Activated naive CD4-positive, alpha-beta T cell treated with anti-CD3 and anti-CD28 coated beads for 36 hours (primary cell): ENCODE measurements around the gene SLC44A1. TPM values are rescaled to one million over a fixed set of nuclear protein-coding genes. Genes with fewer than 3 reads are reported as not detected.
"Not testable (repeated sequence)": the region's sequence is repeated elsewhere in the genome, so short reads cannot be mapped to it uniquely, and the experiment has no call there.

ENCODE experiments used
- CTCF ChIA-PET: fragments of 350-600 bp; sonication (Branson Sonifier 250); formaldehyde crosslinking; loops from one replicate; lab custom pipeline; 2021; ENCODE audit warnings: antibody characterized with exemption; lab: Charles Lee
- DNase-seq: peaks from one replicate; pipeline ENCODE4 v3.0.0-alpha.2; 2020
- H3K27ac Mint-ChIP-seq: one replicate; pipeline ENCODE4 v1.8.0; 2021; ENCODE audit warnings: mild to moderate bottlenecking, mixed read lengths
- H3K27me3 Mint-ChIP-seq: one replicate; pipeline ENCODE4 v1.8.0; 2021; ENCODE audit warnings: low read depth, mixed read lengths
- H3K36me3 Mint-ChIP-seq: one replicate; pipeline ENCODE4 v1.8.0; 2021; ENCODE audit warnings: low read depth, mixed read lengths
- H3K4me1 Mint-ChIP-seq: one replicate; pipeline ENCODE4 v1.8.0; 2021; ENCODE audit warnings: low read depth, mixed read lengths
- H3K4me3 Mint-ChIP-seq: one replicate; pipeline ENCODE4 v1.8.0; 2021; ENCODE audit warnings: mild to moderate bottlenecking, moderate library complexity, mixed read lengths
- H3K9me3 Mint-ChIP-seq: one replicate; pipeline ENCODE4 v1.8.0; 2021; ENCODE audit warnings: mixed read lengths
- intact Hi-C: fragments of 100-400 bp; cut with micrococcal nuclease; formaldehyde crosslinking; loops from one replicate; pipeline ENCODE4 v1.15.1; 2023
- total RNA-seq, 2 experiments: library from RNA; stranded (reverse); gene quantifications; one replicate each; pipeline ENCODE4 v1.2.3, GENCODE V29; 2021

SLC44A1 gene
- total RNA-seq, 2 experiments from 2014 or later: 17.6 to 18.6 TPM

DNA sequence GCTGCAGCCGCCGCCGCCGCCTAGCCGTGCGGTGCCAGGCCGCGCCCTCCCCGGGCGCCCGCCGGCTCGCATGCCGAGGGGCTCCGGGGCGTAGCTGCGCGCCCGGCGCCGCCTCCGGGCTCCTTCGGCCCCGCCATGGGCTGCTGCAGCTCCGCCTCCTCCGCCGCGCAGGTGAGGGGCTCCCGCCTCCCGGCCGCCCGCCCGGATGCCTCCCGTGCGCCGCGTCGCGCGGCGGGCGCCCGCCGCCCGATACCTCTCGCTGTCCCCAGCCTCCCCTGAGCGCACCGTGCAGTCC is 230 bp downstream of the SLC44A1 start:
- peaks cover 12% of the 10 kb centered on the region for H3K27me3 Mint-ChIP-seq
- H3K9me3 Mint-ChIP-seq: no peaks in the 10 kb centered on the region
- intact Hi-C loops: loop anchor here (1.0 to 5.0 kb wide), 16 partner anchors 20 to 1150 kb away; partner anchors contain the start of genes FSD1L, NIPSNAP3A, NIPSNAP3B and SMC2
- H3K36me3 Mint-ChIP-seq: no peaks in the 10 kb centered on the region
- no peak for DNase-seq
- CTCF ChIA-PET: interaction anchor here (0.7 to 1.5 kb wide), 7 partner anchors 10 to 318 kb away, joined by 3 to 7 read pairs (median 3); no protein-coding TSS in a partner anchor
- peaks cover 15% of the 10 kb centered on the region for H3K4me1 Mint-ChIP-seq
- peak overlapping the region; percentile 83 for H3K4me3 Mint-ChIP-seq
- no peak overlapping the region for H3K27ac Mint-ChIP-seq

DNA sequence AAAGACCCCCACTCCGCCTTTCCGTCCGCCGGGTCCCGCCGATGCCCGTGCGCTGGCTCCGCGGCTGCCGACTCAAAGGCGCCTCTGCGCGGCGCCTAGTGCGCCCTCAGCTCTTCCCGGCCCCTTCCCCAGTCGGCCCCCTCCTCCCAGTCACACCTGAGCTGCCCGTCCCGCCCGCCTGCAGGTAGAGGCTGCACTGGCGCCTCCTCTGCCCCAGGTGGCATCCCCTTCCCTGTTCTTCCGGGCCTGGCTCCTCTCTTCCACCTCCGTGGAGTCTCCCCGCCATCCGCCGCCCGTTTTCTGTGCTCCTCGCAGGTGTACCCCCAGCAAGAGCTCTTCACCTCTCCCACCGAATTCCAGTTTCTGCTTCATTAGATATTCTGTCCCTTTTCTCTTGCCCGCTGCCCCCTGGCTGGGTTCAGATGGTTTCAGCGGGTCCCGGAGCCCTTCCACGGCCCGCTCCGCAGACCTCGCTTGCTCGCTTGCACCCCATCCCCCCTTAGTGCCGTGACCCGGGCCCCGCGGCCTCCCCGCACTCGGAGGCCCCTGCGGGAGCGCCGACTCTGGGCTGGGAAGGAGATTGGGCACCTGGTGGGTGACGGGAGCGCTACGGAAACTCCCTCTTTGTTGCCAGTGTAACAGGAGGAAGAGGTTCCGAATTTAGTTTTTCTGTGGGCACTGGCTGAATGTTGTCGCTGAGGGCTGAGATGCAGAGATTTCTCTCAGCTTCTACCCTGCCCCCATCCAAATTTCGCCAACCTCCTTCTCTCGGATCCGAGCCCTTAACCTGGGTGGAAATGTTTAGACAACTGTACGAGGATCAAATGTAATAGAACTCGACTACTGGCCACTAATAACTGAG is 809 bp downstream of the SLC44A1 start:
- Mint-ChIP-seq H3K27ac (peak overlapping the region; percentile 76), H3K27me3 (peaks cover 12% of the 10 kb centered on the region), H3K36me3 (no peaks in the 10 kb centered on the region), H3K4me3 (peak overlapping the region; percentile 83), H3K4me1 (peaks cover 15% of the 10 kb centered on the region), H3K9me3 (no peaks in the 10 kb centered on the region)
- peak; percentile 69 for DNase-seq
- CTCF ChIA-PET: interaction anchor here (0.7 to 1.5 kb wide), 7 partner anchors 9 to 319 kb away, joined by 3 to 7 read pairs (median 3); no protein-coding TSS in a partner anchor
- intact Hi-C loops: loop anchor here (2.0 kb wide), 4 partner anchors 20 to 312 kb away; no protein-coding TSS in a partner anchor

DNA sequence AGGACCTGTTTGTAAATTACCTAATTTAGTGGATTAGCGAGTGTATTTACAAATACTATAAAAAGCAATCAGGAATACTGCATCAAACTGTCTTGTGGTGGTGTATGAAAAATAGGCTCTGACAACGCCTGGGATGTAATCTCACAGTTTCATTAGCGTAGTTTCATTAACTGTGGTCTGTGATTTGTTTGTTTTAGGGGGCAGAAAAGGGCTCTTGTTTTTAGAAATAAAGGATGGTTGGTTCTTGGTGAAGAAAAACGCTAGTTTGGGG is 1.4 kb downstream of the SLC44A1 start:
- intact Hi-C loops: loop anchor here (2.0 kb wide), 4 partner anchors 19 to 311 kb away; no protein-coding TSS in a partner anchor
- H3K36me3 Mint-ChIP-seq: no peaks in the 10 kb centered on the region
- H3K4me3 Mint-ChIP-seq: peak overlapping the region; percentile 83
- H3K27ac Mint-ChIP-seq: no peak overlapping the region
- H3K4me1 Mint-ChIP-seq: peaks cover 15% of the 10 kb centered on the region
- no peaks in the 10 kb centered on the region for H3K9me3 Mint-ChIP-seq
- H3K27me3 Mint-ChIP-seq: peaks cover 10% of the 10 kb centered on the region
- CTCF ChIA-PET: interaction anchor here (0.6 kb wide), 2 partner anchors 11 to 120 kb away, joined by 3 read pairs; no protein-coding TSS in a partner anchor
- no peak for DNase-seq

DNA sequence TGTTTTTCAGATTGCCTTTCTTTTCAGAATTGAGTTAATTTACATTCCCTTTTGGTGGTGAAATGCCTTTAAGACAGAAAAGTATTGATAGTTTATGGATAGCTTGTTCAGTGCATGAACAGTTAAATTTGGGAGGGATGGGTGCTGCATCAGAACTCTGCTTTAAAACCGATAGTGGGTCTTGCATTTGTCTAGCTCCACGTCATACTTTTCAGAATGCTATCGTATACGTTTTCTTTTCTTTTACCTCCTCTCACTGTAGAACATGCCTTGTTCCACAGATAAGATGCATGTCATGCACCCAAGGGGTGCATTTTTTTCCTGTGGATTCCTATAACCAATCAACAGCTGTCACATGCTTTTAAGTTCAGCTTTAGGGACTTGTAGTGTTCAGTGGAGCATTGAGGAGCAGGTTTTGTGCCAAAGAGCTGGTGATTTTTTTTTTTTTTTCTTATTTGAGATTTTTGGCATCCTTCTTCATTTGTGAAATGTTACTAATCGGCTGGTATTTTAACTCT is 2.3 kb downstream of the SLC44A1 start:
- DNase-seq: no peak
- CTCF ChIA-PET: interaction anchor here (0.6 kb wide), 2 partner anchors 10 to 158 kb away, joined by 3 read pairs; no protein-coding TSS in a partner anchor
- H3K36me3 Mint-ChIP-seq: no peaks in the 10 kb centered on the region
- no peaks in the 10 kb centered on the region for H3K9me3 Mint-ChIP-seq
- H3K4me1 Mint-ChIP-seq: peaks cover 15% of the 10 kb centered on the region
- no peak overlapping the region for H3K4me3 Mint-ChIP-seq
- no peak overlapping the region for H3K27ac Mint-ChIP-seq
- intact Hi-C loops: no loop called here
- peaks cover 8% of the 10 kb centered on the region for H3K27me3 Mint-ChIP-seq

DNA sequence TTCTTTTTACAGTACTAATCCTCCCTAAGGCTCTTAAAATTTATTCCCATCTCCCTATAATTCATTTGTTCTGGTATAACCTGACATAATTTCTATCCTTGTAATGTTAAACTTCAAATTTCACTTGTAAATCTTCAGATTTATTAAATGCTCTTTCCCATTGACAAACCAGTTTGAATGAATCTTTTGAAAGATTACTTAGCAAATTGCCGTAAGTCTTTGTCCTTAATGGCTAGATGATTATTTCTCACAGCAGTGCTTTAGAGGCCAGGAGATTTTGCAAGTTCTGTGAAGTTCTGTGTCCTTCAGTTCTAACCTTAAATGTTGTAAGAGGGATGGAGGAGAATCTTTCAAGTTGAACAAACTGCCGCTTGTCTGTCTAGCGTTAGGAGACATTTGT is 4.2 kb downstream of the SLC44A1 start:
- H3K4me1 Mint-ChIP-seq: peaks cover 9% of the 10 kb centered on the region
- H3K27ac Mint-ChIP-seq: no peak overlapping the region
- intact Hi-C loops: no loop called here
- no peak overlapping the region for H3K4me3 Mint-ChIP-seq
- H3K9me3 Mint-ChIP-seq: no peaks in the 10 kb centered on the region
- no peaks in the 10 kb centered on the region for H3K36me3 Mint-ChIP-seq
- no peaks in the 10 kb centered on the region for H3K27me3 Mint-ChIP-seq
- CTCF ChIA-PET: no interaction called here
- DNase-seq: no peak

DNA sequence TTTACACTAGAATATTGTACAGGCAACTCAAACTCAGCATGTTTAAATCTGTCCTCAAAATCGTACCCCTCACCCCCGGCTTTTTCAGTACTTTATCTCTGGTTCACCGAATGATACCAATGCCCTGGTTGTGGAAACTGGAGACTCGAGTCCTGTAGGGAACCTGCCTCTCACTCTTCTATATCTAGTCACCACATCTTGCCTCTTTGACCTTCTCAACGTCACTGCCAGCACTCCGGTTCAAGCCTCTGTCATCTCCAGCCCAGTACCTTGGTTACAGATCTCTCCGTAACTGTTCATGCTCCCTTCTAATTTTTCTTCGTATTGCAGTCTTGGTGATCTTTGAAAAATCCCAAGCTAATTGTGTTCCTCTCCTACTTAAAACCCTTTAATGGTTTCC is 6.7 kb downstream of the SLC44A1 start:
- no peak for DNase-seq
- intact Hi-C loops: no loop called here
- no peak overlapping the region for H3K4me3 Mint-ChIP-seq
- CTCF ChIA-PET: no interaction called here
- no peaks in the 10 kb centered on the region for H3K36me3 Mint-ChIP-seq
- H3K27me3 Mint-ChIP-seq: no peaks in the 10 kb centered on the region
- peaks cover 2% of the 10 kb centered on the region for H3K4me1 Mint-ChIP-seq
- H3K9me3 Mint-ChIP-seq: no peaks in the 10 kb centered on the region
- no peak overlapping the region for H3K27ac Mint-ChIP-seq

DNA sequence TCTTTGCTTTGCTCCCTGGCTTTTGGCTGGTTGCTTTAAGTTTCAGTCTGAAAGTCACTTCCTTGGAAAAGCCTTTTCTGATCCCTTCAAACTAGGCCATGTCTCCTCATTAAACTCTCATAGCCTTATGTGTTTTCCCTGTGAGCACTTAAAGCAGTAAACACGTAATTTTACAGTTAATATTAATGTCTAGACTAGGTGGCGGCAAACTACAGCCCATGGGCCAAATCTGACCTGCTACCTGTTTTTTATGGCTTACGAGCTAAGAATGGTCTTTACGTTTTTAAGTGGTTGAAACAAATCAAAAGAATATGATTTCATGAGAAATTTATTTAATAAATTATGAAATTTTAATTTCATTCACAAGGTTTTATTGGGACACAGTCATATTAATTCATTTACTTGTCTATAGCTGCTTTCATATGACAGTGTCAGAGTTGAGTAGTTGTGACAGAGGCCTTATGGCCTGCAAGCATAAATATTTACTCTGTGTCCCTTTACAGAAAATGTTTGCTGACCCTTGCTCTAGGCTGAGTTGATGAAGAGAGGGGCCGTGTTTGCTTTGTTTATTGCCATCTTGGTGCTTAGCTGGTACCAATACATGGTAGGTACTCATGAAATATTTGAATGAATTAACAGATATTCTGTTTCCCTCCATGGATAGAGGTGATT is 7.4 kb downstream of the SLC44A1 start:
- CTCF ChIA-PET: no interaction called here
- H3K36me3 Mint-ChIP-seq: no peaks in the 10 kb centered on the region
- DNase-seq: no peak
- no peak overlapping the region for H3K4me3 Mint-ChIP-seq
- H3K27me3 Mint-ChIP-seq: no peaks in the 10 kb centered on the region
- intact Hi-C loops: no loop called here
- no peak overlapping the region for H3K27ac Mint-ChIP-seq
- H3K4me1 Mint-ChIP-seq: no peaks in the 10 kb centered on the region
- no peaks in the 10 kb centered on the region for H3K9me3 Mint-ChIP-seq

DNA sequence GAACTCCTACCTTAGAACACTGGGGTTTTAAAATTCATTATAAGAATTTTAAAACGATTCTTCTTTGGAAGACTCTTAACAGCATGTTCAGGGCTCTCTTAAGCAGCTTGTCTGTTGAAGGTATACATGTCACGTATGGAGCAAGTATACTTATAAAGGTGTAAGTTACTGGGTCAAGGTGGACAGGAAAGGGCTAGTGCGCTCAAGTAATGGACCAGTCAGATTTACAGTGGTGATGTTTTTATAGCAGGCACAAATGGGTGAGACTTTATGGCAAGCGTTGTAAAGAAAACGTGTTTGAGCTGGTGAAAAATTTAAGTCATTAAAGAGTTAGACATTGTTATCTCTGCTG is 7.9 kb downstream of the SLC44A1 start:
- Mint-ChIP-seq H3K27ac (no peak overlapping the region), H3K4me3 (no peak overlapping the region), H3K9me3 (no peaks in the 10 kb centered on the region), H3K27me3 (no peaks in the 10 kb centered on the region), H3K36me3 (no peaks in the 10 kb centered on the region), H3K4me1 (peaks cover 2% of the 10 kb centered on the region)
- intact Hi-C loops: no loop called here
- no peak for DNase-seq
- CTCF ChIA-PET: no interaction called here

DNA sequence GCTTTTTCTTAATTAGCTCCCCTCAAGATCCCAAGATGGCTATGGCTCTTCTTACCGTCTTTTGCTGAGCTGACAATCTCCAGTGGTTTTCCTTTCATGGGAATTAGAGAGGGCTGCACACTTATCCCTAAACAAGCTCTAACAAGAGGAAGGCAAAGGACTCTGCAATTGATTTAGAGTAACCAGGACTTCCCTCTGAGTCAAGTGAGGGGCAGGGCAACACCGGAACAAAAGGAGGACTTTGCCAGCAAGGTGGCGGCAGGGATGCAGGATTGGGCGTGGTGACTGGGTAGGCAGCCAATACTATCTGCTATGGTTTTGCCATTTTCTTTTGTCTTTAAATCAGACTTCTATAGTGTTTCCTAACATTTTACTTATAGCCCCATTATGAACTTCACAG is 9.8 kb downstream of the SLC44A1 start:
- H3K9me3 Mint-ChIP-seq: no peaks in the 10 kb centered on the region
- H3K4me3 Mint-ChIP-seq: no peak overlapping the region
- no peak for DNase-seq
- intact Hi-C loops: no loop called here
- no peak overlapping the region for H3K27ac Mint-ChIP-seq
- no peaks in the 10 kb centered on the region for H3K36me3 Mint-ChIP-seq
- no peaks in the 10 kb centered on the region for H3K27me3 Mint-ChIP-seq
- CTCF ChIA-PET: interaction anchor here (0.6 to 1.6 kb wide), 4 partner anchors 10 to 1458 kb away, joined by 3 to 4 read pairs (median 3); partner anchors contain the start of gene SLC44A1
- peaks cover 13% of the 10 kb centered on the region for H3K4me1 Mint-ChIP-seq

DNA sequence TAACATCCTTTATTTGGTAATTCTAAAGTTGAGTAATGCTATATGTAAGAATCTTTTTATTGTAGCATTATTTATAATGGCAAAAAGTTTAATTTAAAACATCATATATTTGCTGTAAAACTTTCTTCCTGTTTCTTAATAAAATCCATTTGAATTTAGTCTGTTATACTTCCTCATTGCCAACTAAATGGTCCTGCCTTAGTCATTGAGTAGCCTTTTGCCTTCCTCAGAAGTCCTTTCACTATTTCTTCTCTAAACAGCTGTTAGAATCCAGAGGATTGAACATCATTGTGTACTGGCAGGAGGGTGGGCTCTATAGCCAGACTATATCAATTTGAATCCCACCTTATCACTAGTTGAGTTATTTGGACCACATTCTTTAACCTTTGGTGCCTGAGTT is 11.0 kb downstream of the SLC44A1 start:
- Mint-ChIP-seq H3K9me3 (no peaks in the 10 kb centered on the region), H3K27me3 (no peaks in the 10 kb centered on the region), H3K4me3 (no peak overlapping the region), H3K36me3 (no peaks in the 10 kb centered on the region), H3K27ac (no peak overlapping the region), H3K4me1 (peaks cover 22% of the 10 kb centered on the region)
- no peak for DNase-seq
- intact Hi-C loops: no loop called here
- CTCF ChIA-PET: no interaction called here

DNA sequence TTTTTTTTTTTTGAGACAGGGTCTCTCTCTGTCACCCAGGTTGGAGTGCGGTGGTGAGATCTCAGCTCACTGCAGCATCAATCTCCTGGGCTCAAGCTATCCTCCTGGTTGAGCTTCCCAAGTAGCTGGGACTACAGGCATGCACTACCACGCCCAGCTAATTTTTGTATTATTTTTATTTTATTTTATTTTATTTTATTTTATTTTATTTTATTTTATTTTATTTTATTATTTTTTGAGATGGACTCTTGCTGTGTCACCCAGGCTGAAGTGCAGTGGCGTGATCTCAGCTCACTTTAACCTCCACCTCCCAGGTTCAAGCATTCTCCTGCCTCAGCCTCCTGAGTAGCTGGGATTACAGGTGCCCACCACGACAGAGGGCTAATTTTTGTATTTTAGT is 12.1 kb downstream of the SLC44A1 start:
- H3K36me3 Mint-ChIP-seq, intact Hi-C loops, H3K4me3 Mint-ChIP-seq, H3K27me3 Mint-ChIP-seq, H3K9me3 Mint-ChIP-seq, H3K27ac Mint-ChIP-seq, DNase-seq: not testable (repeated sequence)
- peaks cover 25% of the 10 kb centered on the region for H3K4me1 Mint-ChIP-seq
- CTCF ChIA-PET: interaction anchor here (0.6 to 0.7 kb wide), 3 partner anchors 10 to 420 kb away, joined by 3 to 4 read pairs (median 3); no protein-coding TSS in a partner anchor

DNA sequence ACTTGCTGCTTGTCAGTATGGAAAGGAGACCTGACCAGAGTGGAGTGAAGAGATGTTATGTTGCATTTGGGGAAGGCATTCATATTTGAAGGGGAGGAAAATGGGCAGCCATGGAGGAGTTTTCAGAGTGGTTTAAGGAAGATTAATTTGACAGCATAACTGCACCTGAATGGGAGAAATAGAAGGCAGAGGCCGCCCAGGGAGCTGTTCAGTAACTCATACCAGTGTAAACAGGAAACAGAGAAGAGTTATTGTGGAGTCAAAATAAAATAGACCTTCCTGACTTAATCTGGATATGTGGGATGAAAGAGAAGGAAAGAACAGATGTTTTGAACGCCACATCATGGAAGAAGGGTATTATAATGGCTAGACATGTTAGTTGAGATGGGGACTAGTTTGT is 13.4 kb downstream of the SLC44A1 start:
- H3K4me1 Mint-ChIP-seq: peaks cover 25% of the 10 kb centered on the region
- intact Hi-C loops: no loop called here
- CTCF ChIA-PET: no interaction called here
- H3K9me3 Mint-ChIP-seq: no peaks in the 10 kb centered on the region
- no peak for DNase-seq
- H3K27ac Mint-ChIP-seq: no peak overlapping the region
- no peaks in the 10 kb centered on the region for H3K27me3 Mint-ChIP-seq
- H3K4me3 Mint-ChIP-seq: no peak overlapping the region
- H3K36me3 Mint-ChIP-seq: no peaks in the 10 kb centered on the region
